Naive B cell (primary cell): ENCODE measurements around the gene PARVG. TPM values are rescaled to one million over a fixed set of nuclear protein-coding genes. Genes with fewer than 3 reads are reported as not detected.

ENCODE experiments used
- ATAC-seq, 2 donors: fragments of 150-1000 bp; cut with Tn5 transposase; 2 replicates each; pipeline ENCODE4 v1.10.0; 2021; ENCODE audit warnings: low read depth in 2 of 2, mild to moderate bottlenecking in 2 of 2, moderate library complexity in 2 of 2
- DNase-seq: peaks from one replicate; pipeline ENCODE4 v3.0.0; 2022
- H3K27ac Mint-ChIP-seq, 6 donors: one replicate each; pipeline ENCODE4 v1.8.0; 2020 to 2022; ENCODE audit warnings: mild to moderate bottlenecking in 6 of 6, mixed read lengths in 6 of 6, moderate library complexity in 5 of 6, inconsistent platforms in 2 of 6
- H3K27me3 Mint-ChIP-seq, 3 donors: one replicate each; pipeline ENCODE4 v1.8.0; 2021 to 2022; ENCODE audit warnings: mixed read lengths in 3 of 3, mild to moderate bottlenecking in 1 of 3
- H3K36me3 Mint-ChIP-seq, 2 donors: one replicate each; pipeline ENCODE4 v1.8.0; 2020 to 2022; ENCODE audit warnings: mixed read lengths in 2 of 2, inconsistent platforms in 1 of 2, mild to moderate bottlenecking in 1 of 2
- H3K4me1 Mint-ChIP-seq, 3 donors: one replicate each; pipeline ENCODE4 v1.8.0; 2020 to 2022; ENCODE audit warnings: mixed read lengths in 3 of 3, inconsistent platforms in 1 of 3, mild to moderate bottlenecking in 1 of 3, moderate library complexity in 1 of 3
- H3K4me3 Mint-ChIP-seq, 8 donors: one replicate each; pipeline ENCODE4 v1.8.0; 2020 to 2022; ENCODE audit warnings: mild to moderate bottlenecking in 8 of 8, mixed read lengths in 8 of 8, moderate library complexity in 8 of 8, inconsistent platforms in 2 of 8
- H3K9me3 Mint-ChIP-seq, 7 donors: one replicate each; pipeline ENCODE4 v1.8.0; 2020 to 2022; ENCODE audit warnings: mixed read lengths in 7 of 7, mild to moderate bottlenecking in 5 of 7, inconsistent platforms in 2 of 7, moderate library complexity in 1 of 7
- polyA plus RNA-seq, 6 donors: library from polyadenylated mRNA; unstranded; fragments of 300-500 nt; fragmentation: Illumina TruSeq; gene quantifications; one replicate each; pipeline ENCODE4 v1.2.3, GENCODE V29; 2021; ENCODE audit warnings: low read depth in 6 of 6

PARVG gene
- polyA plus RNA-seq, 6 donors from 2014 or later = 106 to 151 (median 143) TPM

DNA sequence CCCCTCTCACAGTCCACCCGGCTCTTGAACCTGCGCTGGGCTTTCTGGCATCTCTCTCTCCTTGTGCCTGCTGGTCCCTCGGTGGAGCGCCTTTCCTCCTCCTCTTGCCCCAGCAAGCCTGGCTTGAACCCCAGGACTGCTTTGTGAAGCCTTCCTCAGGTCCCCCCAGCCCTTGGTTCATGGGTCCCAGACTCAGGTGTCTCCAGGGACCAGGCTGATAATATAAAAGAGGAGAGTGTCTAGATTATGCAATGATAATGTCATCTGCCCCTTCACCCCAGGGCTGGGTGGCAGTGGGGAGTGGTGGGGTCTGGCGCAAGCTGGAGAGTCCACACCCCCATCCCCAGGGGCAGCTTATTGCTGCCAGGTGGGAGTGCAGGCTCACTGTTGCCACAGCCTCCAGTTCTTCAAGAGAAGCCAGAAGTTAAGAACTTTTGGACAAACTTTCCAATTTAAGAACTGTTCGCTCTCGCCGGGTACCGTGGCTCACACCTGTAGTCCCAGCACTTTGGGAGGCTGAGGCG lies 36.6 kb upstream of the PARVG start:
- H3K36me3 Mint-ChIP-seq = peaks cover 20 to 31% of the 10 kb centered on the region in 2 donors
- peak overlapping the region in 2 of 6 donors; percentile 26 to 40 for H3K27ac Mint-ChIP-seq
- DNase-seq (no peak), ATAC-seq (no peak)
- no peak overlapping the region for H3K4me3 Mint-ChIP-seq
- H3K27me3 Mint-ChIP-seq = no peaks in the 10 kb centered on the region
- peaks cover 8 to 17% (median 10%) of the 10 kb centered on the region in 3 donors for H3K4me1 Mint-ChIP-seq
- H3K9me3 Mint-ChIP-seq = peaks cover 0 to 2% (median 0%) of the 10 kb centered on the region in 7 donors

DNA sequence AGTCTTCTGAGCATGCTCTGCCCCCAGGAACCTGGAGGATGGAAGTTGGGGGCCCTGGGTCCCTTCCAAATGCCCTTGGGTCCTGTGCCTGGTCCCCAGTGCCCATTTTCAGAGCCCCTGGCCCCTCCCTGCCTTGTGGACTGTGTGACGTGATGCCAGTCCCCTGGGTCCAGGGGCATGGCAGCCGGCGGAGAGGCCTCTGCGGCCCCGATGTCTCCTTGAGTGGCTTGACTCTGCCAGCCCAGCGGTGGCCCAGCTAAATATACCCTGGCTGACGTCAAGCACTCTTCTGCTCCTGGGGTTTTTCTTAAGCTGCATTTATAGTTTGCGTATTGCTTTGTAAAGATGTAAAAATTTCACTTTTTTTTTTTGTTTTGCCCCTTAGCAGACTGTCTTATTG lies 35.2 kb upstream of the PARVG start:
- peaks cover 0 to 2% (median 0%) of the 10 kb centered on the region in 7 donors for H3K9me3 Mint-ChIP-seq
- ATAC-seq = no peak
- no peaks in the 10 kb centered on the region for H3K27me3 Mint-ChIP-seq
- H3K4me1 Mint-ChIP-seq = peaks cover 10 to 17% (median 12%) of the 10 kb centered on the region in 3 donors
- no peak for DNase-seq
- no peak overlapping the region for H3K4me3 Mint-ChIP-seq
- H3K36me3 Mint-ChIP-seq = peaks cover 15 to 24% of the 10 kb centered on the region in 2 donors
- H3K27ac Mint-ChIP-seq = peak overlapping the region in 1 of 6 donors; percentile 82

GRCh38 chr22:44146088-44146861 lies 34.5 kb upstream of the PARVG start:
- Mint-ChIP-seq H3K9me3 (peaks cover 0 to 2% (median 0%) of the 10 kb centered on the region in 7 donors), H3K36me3 (peaks cover 19 to 24% of the 10 kb centered on the region in 2 donors), H3K27ac (peak overlapping the region in 2 of 6 donors; percentile 38 to 60), H3K4me1 (peaks cover 10 to 14% (median 12%) of the 10 kb centered on the region in 3 donors), H3K27me3 (no peaks in the 10 kb centered on the region), H3K4me3 (no peak overlapping the region)
- no peak for ATAC-seq
- no peak for DNase-seq

DNA sequence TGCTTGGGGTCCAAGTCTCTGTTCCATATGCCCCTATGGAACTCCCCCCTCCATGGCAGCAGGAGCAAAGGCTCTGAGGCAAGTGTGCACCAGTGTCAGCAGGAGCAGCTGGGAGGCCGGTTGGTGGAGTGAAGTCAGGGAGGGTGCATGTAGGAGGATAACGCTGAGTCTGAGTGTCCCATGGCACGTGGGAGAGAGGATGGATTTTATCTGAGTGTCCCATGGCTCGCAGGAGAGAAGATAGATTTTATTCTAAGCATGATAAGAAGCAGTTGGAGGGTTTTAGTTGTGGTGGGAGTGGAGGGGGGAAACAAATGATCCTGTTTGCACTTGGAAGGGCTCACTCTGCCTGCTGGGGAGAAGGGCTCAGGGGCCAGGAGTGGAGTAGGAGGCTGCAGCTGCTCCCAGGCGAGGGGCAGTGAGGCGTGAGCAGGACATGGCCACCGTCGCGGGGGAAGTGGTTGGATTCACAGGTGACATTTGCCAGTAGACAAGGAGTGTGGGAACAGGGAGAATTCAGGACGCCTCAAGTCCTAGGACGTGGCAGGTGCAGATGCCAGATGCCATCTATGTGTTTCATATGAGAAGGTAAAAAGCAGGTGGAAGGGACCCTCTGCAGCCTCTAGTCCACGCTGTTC lies 33.6 kb upstream of the PARVG start:
- peaks cover 0 to 2% (median 0%) of the 10 kb centered on the region in 7 donors for H3K9me3 Mint-ChIP-seq
- ATAC-seq (no peak), DNase-seq (no peak)
- peaks cover 9 to 12% (median 10%) of the 10 kb centered on the region in 3 donors for H3K4me1 Mint-ChIP-seq
- H3K27ac Mint-ChIP-seq = peak overlapping the region in 1 of 6 donors; percentile 93
- H3K4me3 Mint-ChIP-seq = no peak overlapping the region
- H3K36me3 Mint-ChIP-seq = peaks cover 15 to 30% of the 10 kb centered on the region in 2 donors
- H3K27me3 Mint-ChIP-seq = no peaks in the 10 kb centered on the region

- Mint-ChIP-seq H3K4me3 (peak overlapping the region in 1 of 8 donors; percentile 33), H3K27me3 (no peaks in the 10 kb centered on the region), H3K4me1 (peaks cover 9 to 10% (median 10%) of the 10 kb centered on the region in 3 donors), H3K27ac (no peak overlapping the region), H3K9me3 (peaks cover 0 to 2% (median 0%) of the 10 kb centered on the region in 7 donors), H3K36me3 (peaks cover 15 to 33% of the 10 kb centered on the region in 2 donors)
- DNase-seq (no peak), ATAC-seq (no peak)
Measured at GRCh38 chr22:44147821-44148574, 32.7 kb upstream of the PARVG start.

GRCh38 chr22:44151676-44152075 lies 29.0 kb upstream of the PARVG start:
- no peaks in the 10 kb centered on the region for H3K9me3 Mint-ChIP-seq
- ATAC-seq (no peak), DNase-seq (no peak)
- H3K27me3 Mint-ChIP-seq = no peaks in the 10 kb centered on the region
- peaks cover 0 to 3% (median 0%) of the 10 kb centered on the region in 3 donors for H3K4me1 Mint-ChIP-seq
- H3K4me3 Mint-ChIP-seq = peak overlapping the region in 1 of 8 donors; percentile 60
- peaks cover 15 to 24% of the 10 kb centered on the region in 2 donors for H3K36me3 Mint-ChIP-seq
- H3K27ac Mint-ChIP-seq = no peak overlapping the region

GRCh38 chr22:44153710-44154109 lies 27.0 kb upstream of the PARVG start:
- no peak overlapping the region for H3K4me3 Mint-ChIP-seq
- H3K27ac Mint-ChIP-seq = no peak overlapping the region
- ATAC-seq = no peak
- no peaks in the 10 kb centered on the region for H3K27me3 Mint-ChIP-seq
- H3K4me1 Mint-ChIP-seq = peaks cover 0 to 3% (median 0%) of the 10 kb centered on the region in 3 donors
- H3K9me3 Mint-ChIP-seq = no peaks in the 10 kb centered on the region
- no peak for DNase-seq
- H3K36me3 Mint-ChIP-seq = peaks cover 12 to 26% of the 10 kb centered on the region in 2 donors

GRCh38 chr22:44154436-44154942 lies 26.2 kb upstream of the PARVG start:
- no peak for ATAC-seq
- no peak overlapping the region for H3K4me3 Mint-ChIP-seq
- H3K27ac Mint-ChIP-seq = no peak overlapping the region
- H3K27me3 Mint-ChIP-seq = no peaks in the 10 kb centered on the region
- peaks cover 0 to 2% (median 0%) of the 10 kb centered on the region in 3 donors for H3K4me1 Mint-ChIP-seq
- H3K36me3 Mint-ChIP-seq = peaks cover 15 to 28% of the 10 kb centered on the region in 2 donors
- DNase-seq = no peak
- H3K9me3 Mint-ChIP-seq = no peaks in the 10 kb centered on the region

GRCh38 chr22:44155115-44155514 lies 25.6 kb upstream of the PARVG start:
- no peak for DNase-seq
- ATAC-seq = no peak
- Mint-ChIP-seq H3K27ac (no peak overlapping the region), H3K36me3 (peaks cover 15 to 24% of the 10 kb centered on the region in 2 donors), H3K4me1 (no peaks in the 10 kb centered on the region), H3K27me3 (no peaks in the 10 kb centered on the region), H3K4me3 (no peak overlapping the region), H3K9me3 (no peaks in the 10 kb centered on the region)

DNA sequence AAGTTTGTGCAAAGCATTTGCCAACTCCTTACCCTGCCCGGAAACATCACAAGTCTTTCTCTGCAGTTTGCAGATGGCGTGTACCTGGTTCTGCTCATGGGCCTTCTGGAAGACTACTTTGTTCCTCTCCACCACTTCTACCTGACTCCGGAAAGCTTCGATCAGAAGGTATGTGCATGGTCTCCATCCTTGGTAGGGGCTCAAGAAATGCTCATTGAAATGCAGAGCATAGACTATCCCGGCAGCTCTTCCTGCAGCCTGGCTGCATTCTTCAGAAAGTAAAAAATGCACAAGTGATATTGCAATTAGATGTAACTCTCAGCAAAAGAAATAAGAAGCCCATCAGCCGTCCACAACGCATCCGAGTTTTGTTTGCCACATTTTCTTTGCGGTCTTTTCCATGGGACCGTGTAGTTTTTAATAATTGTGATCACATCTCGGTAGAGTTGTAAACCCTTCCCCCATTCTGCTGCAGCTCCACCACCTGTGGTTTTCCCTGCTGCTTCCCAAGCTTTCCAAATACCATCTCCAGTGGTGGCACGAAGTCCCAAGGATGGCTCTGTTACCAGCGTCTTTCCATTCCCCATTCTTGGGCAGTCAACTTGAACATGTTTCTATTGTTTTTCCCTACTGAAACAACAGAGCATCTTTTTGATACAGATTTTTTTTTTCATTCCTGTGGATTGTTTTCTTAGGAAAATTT lies 22.7 kb upstream of the PARVG start:
- Mint-ChIP-seq H3K36me3 (peaks cover 14 to 15% of the 10 kb centered on the region in 2 donors), H3K9me3 (no peaks in the 10 kb centered on the region), H3K27ac (peak overlapping the region in 1 of 6 donors; percentile 52), H3K27me3 (no peaks in the 10 kb centered on the region), H3K4me3 (no peak overlapping the region), H3K4me1 (peaks cover 0 to 4% (median 4%) of the 10 kb centered on the region in 3 donors)
- ATAC-seq = no peak
- DNase-seq = no peak

- no peak for ATAC-seq
- H3K27ac Mint-ChIP-seq = peak overlapping the region in 1 of 6 donors; percentile 53
- DNase-seq = no peak
- peaks cover 0 to 4% (median 4%) of the 10 kb centered on the region in 3 donors for H3K4me1 Mint-ChIP-seq
- no peaks in the 10 kb centered on the region for H3K9me3 Mint-ChIP-seq
- H3K36me3 Mint-ChIP-seq = peaks cover 14 to 15% of the 10 kb centered on the region in 2 donors
- H3K27me3 Mint-ChIP-seq = no peaks in the 10 kb centered on the region
- no peak overlapping the region for H3K4me3 Mint-ChIP-seq
Measured at GRCh38 chr22:44158816-44159215, 21.9 kb upstream of the PARVG start.

DNA sequence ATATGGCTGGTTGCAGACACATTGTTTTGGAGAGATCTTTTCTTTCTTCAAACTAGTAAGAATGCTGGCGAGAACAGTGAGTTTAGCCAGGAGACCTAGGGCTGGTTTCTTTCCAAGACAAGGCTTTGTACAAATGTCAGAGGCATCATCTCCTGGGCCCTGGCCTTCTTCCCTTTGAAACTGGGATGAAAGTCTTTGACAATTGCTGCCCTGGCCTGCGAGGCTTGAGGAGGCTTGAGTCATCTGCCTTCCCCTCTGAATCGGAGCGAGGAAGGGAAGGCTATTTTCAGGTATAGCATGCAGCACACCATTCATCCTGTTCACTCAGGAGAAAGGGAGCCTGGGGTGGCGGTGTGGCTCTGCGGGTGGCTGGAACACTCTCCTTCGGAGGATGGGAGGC lies 21.5 kb upstream of the PARVG start:
- no peak overlapping the region for H3K27ac Mint-ChIP-seq
- peaks cover 0 to 4% (median 4%) of the 10 kb centered on the region in 3 donors for H3K4me1 Mint-ChIP-seq
- no peaks in the 10 kb centered on the region for H3K9me3 Mint-ChIP-seq
- no peak overlapping the region for H3K4me3 Mint-ChIP-seq
- no peaks in the 10 kb centered on the region for H3K27me3 Mint-ChIP-seq
- peaks cover 14 to 15% of the 10 kb centered on the region in 2 donors for H3K36me3 Mint-ChIP-seq
- no peak for ATAC-seq
- no peak for DNase-seq
